ENCODE data around the gene YWHAB.

DNA sequence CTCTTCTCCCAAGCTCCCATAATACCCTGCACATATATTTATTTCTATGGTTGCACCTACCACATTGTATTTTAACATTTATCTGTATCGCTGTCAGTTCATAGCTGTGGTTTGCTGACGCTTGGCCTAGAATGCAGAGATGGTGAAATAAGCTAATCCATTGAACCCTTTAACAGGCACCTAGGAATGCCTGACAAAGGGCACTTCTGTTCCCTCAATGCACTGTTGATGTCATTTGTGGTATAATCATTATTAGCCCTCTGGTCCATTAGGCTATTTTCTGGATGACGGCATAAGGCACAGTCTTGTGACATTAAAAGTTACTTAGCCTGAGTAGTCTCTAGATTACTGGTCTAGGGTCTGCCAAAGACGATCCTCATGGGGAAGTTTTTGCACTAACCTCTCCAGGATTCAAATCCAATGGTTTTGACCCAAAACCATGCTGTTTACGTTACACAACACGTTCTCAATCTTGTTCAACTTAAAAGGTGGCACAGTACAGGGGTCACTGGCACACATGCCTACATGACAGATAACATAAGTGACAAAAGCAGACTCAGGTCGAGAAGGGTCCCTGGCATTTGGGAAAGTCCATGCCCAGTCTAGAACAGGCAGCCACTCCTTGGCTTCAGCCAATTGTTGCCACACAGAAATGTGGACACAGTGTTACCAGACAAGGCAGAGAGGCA, 2.1 kb upstream of the YWHAB start:
- TF ChIP-seq, protein P1, sequence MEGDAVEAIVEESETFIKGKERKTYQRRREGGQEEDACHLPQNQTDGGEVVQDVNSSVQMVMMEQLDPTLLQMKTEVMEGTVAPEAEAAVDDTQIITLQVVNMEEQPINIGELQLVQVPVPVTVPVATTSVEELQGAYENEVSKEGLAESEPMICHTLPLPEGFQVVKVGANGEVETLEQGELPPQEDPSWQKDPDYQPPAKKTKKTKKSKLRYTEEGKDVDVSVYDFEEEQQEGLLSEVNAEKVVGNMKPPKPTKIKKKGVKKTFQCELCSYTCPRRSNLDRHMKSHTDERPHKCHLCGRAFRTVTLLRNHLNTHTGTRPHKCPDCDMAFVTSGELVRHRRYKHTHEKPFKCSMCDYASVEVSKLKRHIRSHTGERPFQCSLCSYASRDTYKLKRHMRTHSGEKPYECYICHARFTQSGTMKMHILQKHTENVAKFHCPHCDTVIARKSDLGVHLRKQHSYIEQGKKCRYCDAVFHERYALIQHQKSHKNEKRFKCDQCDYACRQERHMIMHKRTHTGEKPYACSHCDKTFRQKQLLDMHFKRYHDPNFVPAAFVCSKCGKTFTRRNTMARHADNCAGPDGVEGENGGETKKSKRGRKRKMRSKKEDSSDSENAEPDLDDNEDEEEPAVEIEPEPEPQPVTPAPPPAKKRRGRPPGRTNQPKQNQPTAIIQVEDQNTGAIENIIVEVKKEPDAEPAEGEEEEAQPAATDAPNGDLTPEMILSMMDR (conservative IDR thresholded peaks at IDR 0.05; ENCODE audit: low read depth, low read length): no peak
- no peak for TF ChIP-seq EZH2 (IDR thresholded peaks at IDR 0.05; ENCODE audit: borderline replicate concordance, low read depth, low read length, poor library complexity, severe bottlenecking)
